Testis (tissue), 2 donors: ENCODE measurements around the gene VASN.

Experiments
- CTCF ChIP-seq, 3 experiments: fragments of 450-650 bp in 2 of 3; fragments of 200-600 bp in 1 of 3; sonication (generic) in 1 of 3; IDR thresholded peaks; one replicate each; pipeline ENCODE4 v1.5.1; 2016 to 2019; ENCODE audit warnings: antibody characterized with exemption in 3 of 3, mild to moderate bottlenecking in 2 of 3, moderate library complexity in 1 of 3
- POLR2A ChIP-seq: fragments of 450-650 bp; IDR thresholded peaks from one replicate; pipeline ENCODE4 v1.6.1; 2017; ENCODE audit warnings: antibody characterized with exemption, mild to moderate bottlenecking, moderate library complexity

- TF ChIP-seq CTCF (IDR thresholded peaks at IDR 0.05): no peak
- no peak for TF ChIP-seq POLR2A
These were observed 11.1 kb upstream of the VASN start for GRCh38 chr16:4360538-4361021.
